GM21360 (cell line): Measurements from ENCODE around the gene DNM1L.

Experiments used
- ATAC-seq: cut with Tn5 transposase; IDR thresholded peaks from one replicate; pipeline ENCODE4 v1.9.1; 2021; ENCODE audit warnings: mild to moderate bottlenecking, moderate library complexity; ENCODE audit not compliant: unreplicated experiment

DNM1L gene

GRCh38 chr12:32679091-32679919, at the start of gene DNM1L:
Gene DNM1L (plus strand): TSS chr12:32679301. CDS start chr12:32679364, 63 bp downstream.
- peak; percentile 91 for ATAC-seq

- ATAC-seq: no peak
Measured at GRCh38 chr12:32641287-32641901, 37.7 kb upstream of the DNM1L start.

- no peak for ATAC-seq
Measured at GRCh38 chr12:32644431-32644830, 34.7 kb upstream of the DNM1L start.

GRCh38 chr12:32647275-32647674, 31.8 kb upstream of the DNM1L start:
- no peak for ATAC-seq

GRCh38 chr12:32650508-32650907, 28.6 kb upstream of the DNM1L start:
- ATAC-seq: no peak

GRCh38 chr12:32651151-32651955, 27.7 kb upstream of the DNM1L start:
- ATAC-seq: no peak

- no peak for ATAC-seq
Measured at GRCh38 chr12:32651956-32652210, 27.2 kb upstream of the DNM1L start.

GRCh38 chr12:32659908-32660440, 19.1 kb upstream of the DNM1L start:
- ATAC-seq: no peak

- ATAC-seq: no peak
Measured at GRCh38 chr12:32661706-32662105, 17.4 kb upstream of the DNM1L start.

GRCh38 chr12:32662665-32663064, 16.4 kb upstream of the DNM1L start:
- ATAC-seq: no peak

GRCh38 chr12:32666018-32666417, 13.1 kb upstream of the DNM1L start:
- ATAC-seq: no peak

GRCh38 chr12:32669584-32669983, 9.5 kb upstream of the DNM1L start:
- ATAC-seq: no peak

- no peak for ATAC-seq
Measured at GRCh38 chr12:32671930-32672780, 6.9 kb upstream of the DNM1L start.

GRCh38 chr12:32679920-32680237, 778 bp downstream of the DNM1L start:
- no peak for ATAC-seq

- ATAC-seq: no peak
Measured at GRCh38 chr12:32680787-32681186, 1.7 kb downstream of the DNM1L start.

GRCh38 chr12:32681272-32681671, 2.2 kb downstream of the DNM1L start:
- ATAC-seq: no peak

GRCh38 chr12:32686340-32686739, 7.2 kb downstream of the DNM1L start:
- ATAC-seq: no peak

GRCh38 chr12:32688786-32689185, 9.7 kb downstream of the DNM1L start:
- no peak for ATAC-seq

GRCh38 chr12:32690927-32691326, 11.8 kb downstream of the DNM1L start:
- no peak for ATAC-seq

GRCh38 chr12:32692358-32692757, 13.3 kb downstream of the DNM1L start:
- ATAC-seq: no peak

GRCh38 chr12:32693036-32693435, 13.9 kb downstream of the DNM1L start:
- no peak for ATAC-seq
